Duodenal mucosa (tissue), 2 donors: Measurements from ENCODE around the gene HCRTR1.

Experiments used
- H3K27ac ChIP-seq: one replicate; pipeline ENCODE4 v1.7.0; 2013; ENCODE audit warnings: low read depth, low read length
- H3K27me3 ChIP-seq, 2 donors: one replicate each; pipeline ENCODE4 v1.7.0; 2013; ENCODE audit warnings: low read length in 2 of 2, control low read depth in 1 of 2; ENCODE audit not compliant: insufficient read depth in 2 of 2, control insufficient read depth in 1 of 2
- H3K36me3 ChIP-seq, 2 donors: one replicate each; pipeline ENCODE4 v1.7.0; 2013; ENCODE audit warnings: low read length in 2 of 2, control low read depth in 1 of 2; ENCODE audit not compliant: insufficient read depth in 2 of 2, control insufficient read depth in 1 of 2
- H3K4me1 ChIP-seq, 2 donors: one replicate each; pipeline ENCODE4 v1.7.0; 2013; ENCODE audit warnings: low read length in 2 of 2, control low read depth in 1 of 2; ENCODE audit not compliant: insufficient read depth in 2 of 2, control insufficient read depth in 1 of 2
- H3K4me3 ChIP-seq, 2 donors: one replicate each; pipeline ENCODE4 v1.7.0; 2013; ENCODE audit warnings: low read length in 2 of 2, low read depth in 1 of 2
- H3K9ac ChIP-seq, 2 donors: one replicate each; pipeline ENCODE4 v1.7.0; 2013; ENCODE audit warnings: low read length in 2 of 2, low read depth in 1 of 2
- H3K9me3 ChIP-seq, 2 donors: one replicate each; pipeline ENCODE4 v1.7.0; 2013; ENCODE audit warnings: low read length in 2 of 2, control low read depth in 1 of 2; ENCODE audit not compliant: control insufficient read depth in 1 of 2

The HCRTR1 gene

DNA sequence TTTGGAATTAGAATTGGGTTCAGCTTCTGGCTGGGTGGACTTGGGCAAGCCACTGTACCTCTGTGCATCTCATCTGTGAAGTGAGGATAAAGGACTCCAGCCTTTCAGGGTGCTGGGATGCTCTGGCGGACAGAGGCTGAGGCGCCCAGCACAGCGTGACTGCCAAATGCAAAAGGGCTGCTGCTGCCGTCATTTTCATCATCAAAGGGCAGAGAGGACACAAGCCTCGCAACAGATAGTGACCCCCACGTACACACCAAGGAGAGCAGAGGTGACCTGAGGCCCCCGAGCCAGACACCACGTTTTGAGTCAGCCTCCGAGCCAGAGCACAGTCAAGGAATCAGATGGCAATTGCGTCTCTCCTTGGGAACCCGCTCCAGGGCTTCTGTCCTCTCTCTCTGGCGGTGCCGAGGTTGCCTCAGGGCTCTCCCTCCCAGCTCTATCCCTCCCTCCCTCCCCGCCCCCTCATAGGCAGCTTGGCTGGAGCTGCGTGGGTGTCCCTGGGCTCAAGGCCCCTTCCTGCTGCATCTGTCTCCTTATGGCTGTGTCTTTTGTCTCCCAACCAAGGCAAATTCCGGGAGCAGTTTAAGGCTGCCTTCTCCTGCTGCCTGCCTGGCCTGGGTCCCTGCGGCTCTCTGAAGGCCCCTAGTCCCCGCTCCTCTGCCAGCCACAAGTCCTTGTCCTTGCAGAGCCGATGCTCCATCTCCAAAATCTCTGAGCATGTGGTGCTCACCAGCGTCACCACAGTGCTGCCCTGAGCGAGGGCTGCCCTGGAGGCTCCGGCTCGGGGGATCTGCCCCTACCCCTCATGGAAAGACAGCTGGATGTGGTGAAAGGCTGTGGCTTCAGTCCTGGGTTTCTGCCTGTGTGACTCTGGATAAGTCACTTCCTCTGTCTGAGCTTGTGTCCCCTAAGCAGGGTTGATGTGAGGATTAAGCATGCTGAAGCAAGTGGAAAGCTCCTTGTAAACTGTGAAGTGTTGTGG lies 9.0 kb downstream of the HCRTR1 start:
- no peak overlapping the region for H3K9ac ChIP-seq
- H3K36me3 ChIP-seq: peaks cover 34 to 43% of the 10 kb centered on the region in 2 donors

DNA sequence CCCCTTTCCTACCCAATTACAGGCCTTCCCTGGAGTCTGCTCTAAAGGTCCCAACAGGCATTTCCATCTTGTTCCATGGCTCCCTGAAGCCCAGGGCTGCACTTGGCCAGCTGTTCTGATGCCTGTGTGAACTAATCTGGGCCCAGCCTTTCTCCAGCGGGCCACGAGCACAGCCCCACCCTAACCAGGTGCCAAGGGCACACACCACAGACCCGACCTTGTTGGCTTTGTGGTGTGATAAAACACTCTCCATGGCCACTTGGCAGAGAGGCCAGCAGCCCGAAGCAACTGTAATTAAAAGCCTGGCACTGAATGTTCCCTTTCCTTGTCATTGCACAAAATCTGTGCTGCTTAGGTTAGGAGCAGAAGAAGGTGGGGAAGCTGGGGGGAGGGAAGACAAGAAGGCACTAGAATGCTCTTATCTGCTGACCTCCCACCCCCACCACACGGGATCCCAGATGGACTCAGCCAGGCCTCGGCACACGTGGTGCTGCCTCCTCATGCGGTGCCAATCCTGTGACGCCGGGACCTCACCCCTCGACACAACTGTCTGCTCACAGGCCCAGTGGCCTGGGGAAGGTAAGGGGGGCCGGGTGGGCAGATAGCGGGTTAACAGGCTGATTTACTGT lies 9.9 kb downstream of the HCRTR1 start:
- Histone ChIP-seq H3K9me3 (no peaks in the 10 kb centered on the region), H3K27me3 (no peaks in the 10 kb centered on the region), H3K9ac (no peak overlapping the region), H3K36me3 (peaks cover 43 to 52% of the 10 kb centered on the region in 2 donors), H3K4me3 (no peak overlapping the region), H3K27ac (no peak overlapping the region), H3K4me1 (peaks cover 6 to 13% of the 10 kb centered on the region in 2 donors)

More for the DNA sequence above, 9.0 kb downstream of the HCRTR1 start:
- no peaks in the 10 kb centered on the region for H3K9me3 ChIP-seq
- H3K27me3 ChIP-seq: no peaks in the 10 kb centered on the region
- H3K4me3 ChIP-seq: no peak overlapping the region
- peaks cover 6 to 13% of the 10 kb centered on the region in 2 donors for H3K4me1 ChIP-seq
- no peak overlapping the region for H3K27ac ChIP-seq

DNA sequence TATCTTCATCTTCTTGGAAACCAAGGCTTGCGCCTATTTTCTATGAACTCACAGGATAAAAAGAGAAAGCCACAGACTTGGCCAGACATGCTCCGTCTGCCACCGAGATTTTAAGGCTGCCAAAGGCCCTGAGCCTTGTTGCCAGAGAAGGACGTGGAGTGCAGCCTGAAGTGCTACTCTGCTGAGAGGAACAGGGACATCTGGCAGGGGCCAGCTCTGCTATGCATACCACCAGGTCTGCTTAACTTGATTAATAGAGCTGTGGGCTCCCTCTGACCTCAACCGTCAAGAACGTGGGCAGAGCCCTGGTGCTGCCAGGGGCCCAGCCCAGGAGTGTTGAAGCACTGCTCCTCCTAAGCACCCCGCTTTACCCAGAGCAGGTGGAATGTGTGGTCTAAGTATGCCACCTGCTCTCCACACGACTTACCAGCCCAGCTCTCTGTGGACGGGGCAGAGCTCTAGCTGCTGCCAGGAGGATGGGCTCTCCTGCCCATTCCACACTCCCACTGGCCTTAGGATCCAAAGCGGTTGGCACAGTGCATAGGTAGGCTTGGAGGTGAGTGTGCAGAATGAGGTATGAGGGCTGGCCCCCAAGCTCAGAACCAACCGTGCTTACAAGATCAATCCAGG lies 10.6 kb downstream of the HCRTR1 start:
- peak overlapping the region; percentile 12 for H3K27ac ChIP-seq
- no peaks in the 10 kb centered on the region for H3K27me3 ChIP-seq
- peaks cover 49 to 58% of the 10 kb centered on the region in 2 donors for H3K36me3 ChIP-seq
- no peaks in the 10 kb centered on the region for H3K9me3 ChIP-seq
- peaks cover 6 to 13% of the 10 kb centered on the region in 2 donors for H3K4me1 ChIP-seq
- no peak overlapping the region for H3K9ac ChIP-seq
- H3K4me3 ChIP-seq: no peak overlapping the region

DNA sequence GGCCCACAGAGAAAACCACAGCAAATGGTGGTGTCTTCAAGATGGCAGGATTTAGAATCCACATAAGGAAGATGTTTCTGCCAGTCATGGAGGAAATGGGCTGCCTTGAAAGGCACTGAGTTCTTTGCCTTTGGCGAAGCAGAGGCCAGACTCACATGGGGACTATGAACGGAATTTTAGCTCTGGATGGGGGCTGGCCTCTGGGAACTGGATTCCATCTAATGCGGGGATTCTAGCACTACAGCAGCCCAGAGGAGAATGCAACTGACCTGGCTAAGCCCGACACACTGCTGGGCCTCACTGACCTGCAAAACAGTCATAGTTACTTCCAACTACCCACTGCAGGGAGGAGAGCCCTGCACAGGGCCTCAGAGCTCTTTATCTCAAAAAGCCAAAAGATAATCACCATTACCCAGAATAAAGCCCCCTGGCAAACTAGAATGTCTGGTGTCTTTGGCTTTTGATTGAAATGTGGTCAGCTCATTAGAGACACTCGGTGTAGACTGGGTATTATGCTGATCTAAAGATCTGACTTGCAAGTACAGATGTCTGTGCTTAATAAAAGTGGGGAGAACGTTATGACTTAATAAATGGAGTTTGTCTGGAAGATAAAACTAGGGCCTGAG lies 11.6 kb downstream of the HCRTR1 start:
- no peak overlapping the region for H3K27ac ChIP-seq
- H3K4me3 ChIP-seq: no peak overlapping the region
- no peak overlapping the region for H3K9ac ChIP-seq
- H3K4me1 ChIP-seq: peaks cover 6 to 13% of the 10 kb centered on the region in 2 donors
- no peaks in the 10 kb centered on the region for H3K27me3 ChIP-seq
- H3K36me3 ChIP-seq: peaks cover 50 to 63% of the 10 kb centered on the region in 2 donors
- no peaks in the 10 kb centered on the region for H3K9me3 ChIP-seq

DNA sequence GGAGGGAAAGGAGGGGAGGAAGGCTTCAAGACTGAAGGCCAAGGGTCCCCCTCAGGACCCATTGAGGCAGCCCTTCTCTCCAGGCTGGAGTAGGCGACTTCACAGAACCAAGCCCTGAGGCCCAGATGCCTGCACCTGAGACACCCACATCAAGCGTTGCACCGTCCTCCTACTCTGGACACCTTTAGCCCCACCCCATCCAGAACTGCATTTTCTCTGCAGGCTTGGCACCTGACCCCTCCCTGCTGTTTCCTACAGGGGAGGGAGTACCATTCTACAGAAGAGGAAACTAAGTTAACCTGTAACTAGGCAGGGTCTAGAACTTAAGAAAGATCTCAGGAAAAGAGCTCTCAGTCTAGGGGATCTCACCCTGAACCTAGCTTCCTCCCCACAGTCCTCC lies 15.2 kb downstream of the HCRTR1 start:
- Histone ChIP-seq H3K4me3 (no peak overlapping the region), H3K4me1 (peaks cover 18 to 26% of the 10 kb centered on the region in 2 donors), H3K36me3 (peaks cover 55 to 69% of the 10 kb centered on the region in 2 donors), H3K27me3 (no peaks in the 10 kb centered on the region), H3K9ac (no peak overlapping the region), H3K9me3 (no peaks in the 10 kb centered on the region), H3K27ac (no peak overlapping the region)

DNA sequence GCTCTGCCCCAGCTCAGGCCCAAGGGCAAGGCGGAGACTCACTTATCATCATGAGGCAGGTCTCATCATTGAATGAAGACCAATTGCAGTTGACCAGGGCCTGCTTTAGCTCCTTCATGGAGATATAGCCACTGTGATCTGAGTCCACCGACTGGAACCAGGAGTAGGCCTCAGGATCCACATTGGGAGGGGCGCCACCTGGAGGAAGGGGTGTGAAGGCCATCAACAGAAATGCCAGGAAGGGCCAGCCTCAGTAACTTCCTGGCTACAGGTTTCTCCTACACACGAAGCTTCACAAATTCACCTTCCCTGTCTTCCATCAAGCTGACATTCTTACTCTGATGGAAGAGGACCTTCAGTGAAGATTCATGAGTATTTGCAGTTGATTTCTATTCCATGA lies 15.6 kb downstream of the HCRTR1 start:
- Histone ChIP-seq H3K27me3 (no peaks in the 10 kb centered on the region), H3K4me3 (no peak overlapping the region), H3K9ac (no peak overlapping the region), H3K4me1 (peaks cover 21 to 25% of the 10 kb centered on the region in 2 donors), H3K36me3 (peaks cover 52 to 65% of the 10 kb centered on the region in 2 donors), H3K9me3 (no peaks in the 10 kb centered on the region), H3K27ac (no peak overlapping the region)

DNA sequence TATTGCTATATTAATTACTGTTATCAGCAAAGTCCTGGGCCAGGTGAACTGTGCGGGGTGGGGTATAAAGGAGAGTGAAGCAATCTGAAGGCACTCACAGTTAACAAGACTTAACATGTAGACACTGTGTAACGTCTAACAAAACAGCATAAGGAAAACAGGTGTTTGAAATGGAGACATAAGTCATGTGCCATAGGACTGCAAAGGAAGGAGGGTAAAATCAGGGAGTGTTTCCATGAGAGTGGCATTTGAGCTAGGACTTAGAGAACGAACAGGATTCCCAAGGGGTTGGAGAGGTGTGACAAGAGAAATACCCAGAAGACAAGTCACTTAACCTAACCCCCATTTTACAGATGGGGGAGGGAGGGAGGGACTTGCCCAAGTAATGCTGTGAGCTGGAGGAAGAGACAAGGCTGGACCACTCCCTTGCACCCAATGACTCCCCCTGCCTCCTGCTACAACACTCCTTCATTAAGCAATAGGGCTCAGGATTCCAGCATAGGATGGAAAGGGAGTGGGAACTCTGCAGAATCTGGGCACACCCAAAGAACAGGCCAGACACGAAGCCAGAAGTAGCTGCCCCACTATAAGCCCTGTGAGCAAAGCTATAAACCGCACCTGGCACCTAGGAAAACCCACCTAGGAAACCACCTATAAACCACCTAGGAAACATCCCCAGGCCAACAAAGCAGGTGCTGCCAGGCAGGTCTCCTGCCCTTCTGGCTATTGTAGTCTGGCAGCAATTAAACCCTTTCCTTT lies 20.6 kb downstream of the HCRTR1 start:
- Histone ChIP-seq H3K27ac (no peak overlapping the region), H3K36me3 (peaks cover 6 to 17% of the 10 kb centered on the region in 2 donors), H3K4me1 (peaks cover 40 to 50% of the 10 kb centered on the region in 2 donors), H3K4me3 (no peak overlapping the region), H3K27me3 (no peaks in the 10 kb centered on the region), H3K9me3 (no peaks in the 10 kb centered on the region), H3K9ac (peak overlapping the region in 1 of 2 donors; percentile 28)

DNA sequence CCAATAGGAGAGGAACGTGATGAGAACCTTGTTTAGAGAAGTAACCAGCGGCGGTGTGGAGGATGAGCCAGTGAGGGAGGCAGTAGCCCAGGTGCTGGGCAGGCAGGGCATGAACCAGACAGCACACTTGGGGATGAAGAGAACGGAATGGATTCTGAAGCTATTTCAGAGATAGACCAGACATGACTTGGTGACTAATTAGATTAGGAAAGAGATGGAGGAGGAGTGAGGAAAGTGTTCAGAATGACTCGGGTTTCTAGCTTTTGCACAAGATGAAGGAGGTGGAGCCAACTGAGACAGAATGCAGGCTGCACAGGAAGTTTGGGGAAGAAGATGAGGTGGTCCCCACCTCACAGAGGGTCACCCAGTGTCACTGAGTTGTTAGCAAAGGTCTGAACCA lies 22.1 kb downstream of the HCRTR1 start:
- Histone ChIP-seq H3K9me3 (no peaks in the 10 kb centered on the region), H3K4me3 (no peak overlapping the region), H3K4me1 (peaks cover 50 to 61% of the 10 kb centered on the region in 2 donors), H3K27me3 (no peaks in the 10 kb centered on the region), H3K36me3 (peaks cover 1 to 8% of the 10 kb centered on the region in 2 donors), H3K27ac (no peak overlapping the region), H3K9ac (no peak overlapping the region)

DNA sequence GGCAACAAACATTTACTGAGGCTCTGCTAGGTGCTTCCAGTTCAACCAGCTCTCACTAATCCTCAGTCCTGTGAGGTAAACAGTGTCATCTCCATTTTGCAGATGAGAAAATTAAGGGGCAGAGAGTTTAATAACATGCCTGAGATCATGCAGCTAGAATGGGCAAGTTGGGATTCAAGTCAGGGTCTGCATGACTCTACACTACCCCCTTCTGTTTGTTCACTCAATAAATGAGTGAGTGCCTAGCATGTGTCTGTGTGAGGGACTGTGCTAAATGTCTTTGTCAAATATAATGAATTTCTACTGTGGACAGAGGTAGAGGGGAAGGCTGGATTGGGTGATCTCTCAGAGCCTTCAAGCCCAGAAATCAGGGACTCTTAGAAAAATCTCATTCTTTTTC lies 22.7 kb downstream of the HCRTR1 start:
- Histone ChIP-seq H3K27ac (no peak overlapping the region), H3K4me3 (no peak overlapping the region), H3K27me3 (no peaks in the 10 kb centered on the region), H3K4me1 (peaks cover 51 to 61% of the 10 kb centered on the region in 2 donors), H3K36me3 (peaks cover 0 to 2% of the 10 kb centered on the region in 2 donors), H3K9me3 (no peaks in the 10 kb centered on the region), H3K9ac (no peak overlapping the region)
